Measurements from ENCODE around the gene GPR18. TPM values are rescaled to one million over a fixed set of nuclear protein-coding genes. Genes with fewer than 3 reads are reported as not detected.
"Not testable (repeated sequence)": the region's sequence is repeated elsewhere in the genome, so short reads cannot be mapped to it uniquely, and the experiment has no call there.

GPR18 gene
- polyA plus RNA-seq, 1 donor = 0.14 TPM

GRCh38 chr13:99230588-99230987, 27.6 kb downstream of the GPR18 start:
- not testable (repeated sequence) for DNase-seq (ENCODE audit: low read depth)

DNA sequence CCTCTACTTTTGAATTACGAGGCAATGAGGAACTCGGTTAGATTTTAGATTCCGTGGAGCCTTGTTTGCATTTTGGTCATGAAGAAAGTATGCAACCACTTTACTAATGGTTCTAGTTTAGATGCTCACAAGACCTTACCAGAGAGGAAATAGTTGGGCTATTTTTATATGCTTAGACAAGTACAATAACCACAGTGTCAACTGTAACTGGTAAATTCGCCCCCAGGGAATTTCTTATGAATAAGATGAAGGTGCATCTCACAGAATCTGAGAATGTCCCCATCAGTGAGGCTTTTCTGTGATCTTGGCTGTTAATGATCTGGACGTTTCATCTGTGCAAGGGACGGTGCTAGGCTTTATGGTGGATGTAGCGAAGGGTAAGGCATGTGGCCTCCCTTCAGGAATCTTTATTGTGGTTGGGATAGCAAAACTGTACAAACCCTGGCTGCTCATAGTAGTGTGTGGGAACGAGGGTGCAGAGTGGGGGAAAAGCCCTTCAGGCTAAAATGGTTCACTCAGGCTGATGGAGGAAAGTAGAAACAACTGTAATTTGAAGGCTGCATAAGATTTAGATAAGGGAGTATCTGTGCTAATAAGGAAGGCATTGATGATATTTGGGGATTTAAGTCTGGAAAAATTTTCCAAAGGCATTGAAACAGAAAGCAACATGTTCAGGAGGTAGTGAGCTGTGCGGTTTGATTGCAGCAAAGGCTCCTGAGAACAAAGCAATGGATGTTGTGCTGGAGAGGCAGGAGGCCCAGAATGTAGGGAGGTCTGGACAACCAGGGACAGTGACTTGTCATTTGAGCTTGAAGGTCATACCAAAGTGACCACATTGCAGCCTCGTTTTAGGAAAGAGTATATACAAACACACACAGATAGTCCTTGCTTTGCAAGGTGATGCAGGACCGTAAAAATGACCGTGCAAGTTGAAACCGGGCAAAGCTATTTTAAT, 29.2 kb downstream of the GPR18 start:
- no peak for DNase-seq (ENCODE audit: low read depth)

DNA sequence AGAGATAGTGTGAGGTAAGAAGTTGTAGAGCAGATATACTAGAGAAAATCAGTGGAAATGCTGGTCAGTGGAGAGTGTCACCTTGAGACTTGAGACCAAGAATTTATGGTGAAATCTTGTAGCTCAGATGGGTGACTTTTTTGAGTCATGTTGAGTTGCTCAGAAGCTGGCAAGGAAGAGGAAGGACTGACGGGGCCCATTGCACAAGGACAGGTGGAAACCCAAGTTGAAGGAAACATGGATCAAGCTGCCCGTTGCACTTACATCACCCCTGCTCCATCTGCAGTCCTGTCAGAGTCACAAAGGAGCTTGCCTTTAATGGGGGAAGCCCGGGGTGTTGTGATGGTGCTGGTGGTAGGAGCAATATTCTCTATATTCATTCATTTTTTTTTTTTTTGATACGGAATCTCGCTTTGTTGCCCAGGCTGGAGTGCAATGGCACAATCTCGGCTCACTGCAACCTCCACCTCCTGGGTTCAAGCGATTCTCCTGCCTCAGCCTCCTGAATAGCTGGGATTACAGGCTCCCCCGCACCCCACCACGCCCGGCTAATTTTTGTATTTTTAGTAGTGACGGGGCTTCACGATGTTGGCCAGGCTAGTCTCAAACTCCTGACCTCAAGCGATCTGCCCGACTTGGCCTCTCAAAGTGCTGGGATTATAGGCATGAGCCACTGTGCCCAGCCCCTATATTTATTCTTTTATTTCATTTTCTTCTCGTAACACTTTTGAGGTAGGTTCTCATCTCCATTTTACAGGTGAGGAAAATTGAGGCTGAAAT, 30.1 kb downstream of the GPR18 start:
- DNase-seq (ENCODE audit: low read depth) = no peak

- no peak for DNase-seq (ENCODE audit: low read depth)
Measured at GRCh38 chr13:99227331-99227900, 30.8 kb downstream of the GPR18 start.

DNA sequence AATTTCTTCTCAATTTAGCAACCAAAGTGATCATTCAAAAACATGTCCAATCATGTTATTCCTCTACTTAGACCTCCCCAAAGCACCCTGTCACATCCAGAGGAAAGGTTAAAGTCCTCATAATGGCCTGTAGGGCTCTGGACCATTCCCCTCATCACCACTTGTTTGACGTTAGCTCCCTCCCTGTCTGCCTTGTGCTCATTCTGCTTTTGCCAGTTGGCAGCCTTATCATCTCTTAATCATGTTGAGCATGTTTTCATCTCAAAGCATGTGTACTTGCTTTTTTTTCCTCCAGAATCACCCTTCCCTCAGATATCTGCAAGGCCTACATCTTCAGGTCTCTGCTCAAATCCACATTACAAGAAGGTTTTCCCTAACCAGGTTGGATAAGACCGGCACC, 31.7 kb downstream of the GPR18 start:
- no peak for DNase-seq (ENCODE audit: low read depth)

- DNase-seq (ENCODE audit: low read depth) = no peak
Measured at GRCh38 chr13:99225078-99225477, 33.1 kb downstream of the GPR18 start.

DNA sequence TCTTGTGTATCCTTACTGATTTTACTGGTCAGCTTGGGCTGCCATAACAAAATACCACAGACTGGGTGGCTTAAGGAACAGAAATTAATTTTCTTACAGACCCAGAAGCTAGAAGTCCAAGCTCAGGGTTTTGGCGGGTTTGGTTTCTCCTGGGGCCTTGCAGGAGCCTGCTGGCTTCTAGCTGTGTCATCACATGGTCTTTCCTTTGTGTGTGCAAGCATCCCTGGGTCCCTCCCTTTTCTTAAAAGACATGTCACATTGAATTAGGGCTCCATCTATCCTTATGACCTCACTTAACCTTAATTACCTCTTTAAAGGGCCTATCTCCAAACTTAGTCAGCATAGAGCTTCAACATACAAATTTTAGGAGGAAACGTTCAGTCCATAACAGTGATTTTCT, 34.2 kb downstream of the GPR18 start:
- DNase-seq (ENCODE audit: low read depth) = no peak

DNA sequence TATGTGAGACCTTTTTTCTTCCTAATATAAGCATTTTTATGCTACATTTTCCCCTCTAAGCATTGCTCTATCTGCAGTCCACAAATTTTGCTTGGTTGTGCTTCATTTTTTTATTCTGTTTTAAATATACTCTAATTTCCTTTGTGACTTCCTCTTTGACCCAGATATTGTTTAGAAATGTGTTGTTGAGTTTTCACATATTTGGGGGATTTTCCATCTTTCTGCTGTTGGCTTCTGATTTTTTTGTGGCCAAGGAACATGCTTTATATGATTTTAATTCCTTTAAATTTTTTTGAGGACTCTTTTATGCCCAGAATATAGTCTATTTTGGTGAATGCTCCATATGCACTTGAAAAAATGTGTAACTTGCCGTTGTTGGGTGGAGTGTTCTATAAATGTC, 34.6 kb downstream of the GPR18 start:
- no peak for DNase-seq (ENCODE audit: low read depth)

GRCh38 chr13:99221567-99222239, 36.5 kb downstream of the GPR18 start:
- no peak for DNase-seq (ENCODE audit: low read depth)

GRCh38 chr13:99220199-99220935, 37.8 kb downstream of the GPR18 start:
- no peak for DNase-seq (ENCODE audit: low read depth)

DNA sequence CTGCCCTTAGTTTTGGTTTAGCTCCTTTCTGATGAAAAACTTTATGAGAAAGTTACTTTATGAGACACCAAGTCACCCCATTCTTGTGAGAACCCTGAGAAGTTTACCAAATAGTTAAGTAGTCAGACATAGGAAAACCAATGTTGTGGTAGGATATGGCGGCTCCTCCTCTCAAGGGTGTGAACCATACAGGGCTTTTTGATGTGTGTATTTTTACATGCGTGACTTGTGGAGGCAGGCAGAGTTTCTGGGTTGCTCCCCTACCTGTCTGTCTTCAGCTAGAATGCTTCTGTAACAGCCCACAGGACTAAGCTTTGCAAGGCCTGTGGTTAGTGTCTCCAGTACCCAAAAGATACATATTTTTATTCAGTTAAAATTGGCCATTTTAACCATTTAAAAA, 39.2 kb downstream of the GPR18 start:
- DNase-seq (ENCODE audit: low read depth) = no peak

DNA sequence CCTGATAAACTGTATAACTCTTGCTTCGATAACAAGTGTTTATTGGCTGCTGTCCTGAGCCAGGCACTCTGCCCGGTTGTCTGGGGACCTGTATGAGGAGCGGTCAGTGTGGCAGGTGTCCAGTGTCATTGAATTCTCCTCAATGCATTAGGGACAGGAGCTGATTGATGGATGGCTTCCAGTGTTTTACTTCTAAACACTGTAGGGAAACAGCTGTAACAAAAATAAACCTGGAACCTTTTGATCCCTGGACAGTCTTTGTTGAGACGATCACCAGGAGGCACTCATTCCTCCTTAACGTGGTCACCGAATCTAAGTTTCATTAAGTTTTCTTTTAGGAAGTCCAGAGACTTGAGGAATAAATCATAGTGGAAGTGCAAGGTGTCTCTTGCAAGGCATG, 39.6 kb downstream of the GPR18 start:
- DNase-seq (ENCODE audit: low read depth) = no peak

DNA sequence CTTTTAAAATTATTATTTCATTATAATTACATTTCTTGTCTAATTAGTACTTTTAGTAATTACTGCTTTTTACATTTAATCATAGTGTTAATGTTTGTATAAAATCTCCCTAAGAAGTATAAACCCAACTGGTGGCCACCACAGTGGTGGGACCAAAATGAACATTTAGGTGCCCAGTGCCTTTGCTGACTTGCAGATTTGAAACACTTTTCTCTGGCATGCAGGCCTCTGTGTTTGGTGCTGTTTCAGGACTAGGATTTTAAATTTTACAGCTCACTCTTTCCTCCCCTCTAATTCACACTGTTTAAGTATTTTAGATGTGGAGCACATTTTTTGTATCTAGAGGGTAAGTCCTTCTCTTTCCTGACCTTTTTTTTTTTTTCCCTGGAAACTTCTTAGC, 40.1 kb downstream of the GPR18 start:
- DNase-seq (ENCODE audit: low read depth) = no peak

DNA sequence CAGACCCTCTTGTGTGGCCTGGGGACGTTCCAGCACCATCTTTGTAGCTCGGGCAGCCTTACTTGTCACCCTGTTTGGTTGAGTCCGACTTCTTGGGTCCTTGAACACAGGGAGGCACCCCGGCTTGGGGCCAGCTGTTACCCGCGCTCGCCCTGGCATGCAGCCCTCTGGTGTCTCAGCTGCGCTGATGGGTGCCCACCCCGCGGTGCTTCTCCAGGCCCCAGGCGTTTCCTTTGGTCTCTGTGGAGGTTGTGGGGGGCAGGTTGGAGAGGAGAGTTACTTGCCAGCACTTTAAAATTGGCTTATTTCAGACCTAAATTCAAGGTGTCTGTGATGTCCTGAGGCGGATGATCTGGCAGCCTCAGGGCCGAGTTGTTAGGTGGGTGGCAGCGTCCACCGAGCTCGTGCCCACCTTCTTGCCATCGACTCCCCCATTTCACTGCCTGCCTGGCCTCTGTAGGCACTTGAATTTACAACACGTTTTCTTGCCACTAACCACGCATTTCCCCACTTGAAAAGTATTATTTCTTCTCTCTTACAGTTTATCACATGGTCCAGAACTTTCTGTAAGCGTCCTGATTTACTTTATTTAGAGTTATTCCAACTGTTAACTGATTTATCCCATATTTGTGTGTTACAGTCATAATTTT, 40.6 kb downstream of the GPR18 start:
- DNase-seq (ENCODE audit: low read depth) = no peak

DNA sequence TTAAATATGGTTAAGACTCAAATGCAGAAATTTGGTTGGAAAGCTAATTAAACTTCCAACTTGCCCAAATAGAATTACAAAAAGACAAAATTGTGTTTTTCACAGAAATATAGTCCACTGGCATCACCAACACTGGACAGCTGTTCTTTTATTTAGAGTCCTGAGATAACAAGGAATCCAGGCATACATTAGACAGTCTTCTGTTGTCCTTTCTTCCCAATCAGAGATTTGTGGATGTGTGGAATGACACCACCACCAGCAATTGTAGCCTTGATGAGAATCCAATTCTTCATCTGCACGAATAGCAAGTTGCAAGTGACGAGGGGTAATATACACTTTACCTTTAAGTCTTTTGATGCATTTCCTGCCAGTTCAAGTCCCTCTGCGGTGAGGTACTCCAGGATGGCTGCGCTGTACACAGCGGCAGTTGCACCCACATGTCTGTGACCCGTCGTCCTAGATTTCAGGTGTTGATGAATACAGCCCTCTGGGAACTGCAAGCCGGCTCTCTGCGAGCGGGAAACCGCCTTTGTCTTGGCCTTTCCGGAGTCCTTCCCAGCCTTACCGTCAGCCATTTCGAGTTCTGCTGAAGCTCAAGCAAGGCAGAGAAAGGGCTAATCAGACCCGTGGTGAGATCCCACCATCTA, 42.9 kb downstream of the GPR18 start:
- no peak for DNase-seq (ENCODE audit: low read depth)

- no peak for DNase-seq (ENCODE audit: low read depth)
Measured at GRCh38 chr13:99214731-99215130, 43.4 kb downstream of the GPR18 start.

DNA sequence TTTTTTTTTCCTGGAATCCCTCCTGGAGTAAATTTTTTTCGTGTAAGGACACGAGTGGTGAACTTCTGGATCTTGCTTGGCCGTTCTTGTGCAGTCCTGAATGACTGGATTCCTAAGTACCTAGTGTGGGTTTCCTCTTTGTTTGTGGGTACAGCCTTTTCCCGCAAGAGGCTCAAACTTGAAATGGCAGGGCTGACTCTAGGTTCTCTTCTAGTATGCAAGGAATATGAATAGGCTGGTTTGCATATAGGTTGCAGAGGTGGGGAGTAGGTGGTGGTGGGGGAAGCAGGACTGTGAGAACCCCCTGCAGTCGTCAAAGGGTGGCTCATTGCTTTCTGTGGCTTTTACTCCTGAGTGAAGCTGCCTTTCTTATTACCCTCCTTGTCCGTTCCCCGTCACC, 43.9 kb downstream of the GPR18 start:
- DNase-seq (ENCODE audit: low read depth) = no peak

GRCh38 chr13:99211421-99212035, 46.7 kb downstream of the GPR18 start:
- no peak for DNase-seq (ENCODE audit: low read depth)

- not testable (repeated sequence) for DNase-seq (ENCODE audit: low read depth)
Measured at GRCh38 chr13:99210627-99211026, 47.6 kb downstream of the GPR18 start.
